NOMO-1 treated with DMSO at 0.1 percent for 48 hours (cell line): ENCODE data around the gene UBALD2.
"Not testable (repeated sequence)": the region's sequence is repeated elsewhere in the genome, so short reads cannot be mapped to it uniquely, and the experiment has no call there.

Experiments
- DNase-seq: peaks from one replicate; lab custom pipeline; 2025; ENCODE audit not compliant: unreplicated experiment; lab: John Stamatoyannopoulos, UW

The UBALD2 gene

DNA sequence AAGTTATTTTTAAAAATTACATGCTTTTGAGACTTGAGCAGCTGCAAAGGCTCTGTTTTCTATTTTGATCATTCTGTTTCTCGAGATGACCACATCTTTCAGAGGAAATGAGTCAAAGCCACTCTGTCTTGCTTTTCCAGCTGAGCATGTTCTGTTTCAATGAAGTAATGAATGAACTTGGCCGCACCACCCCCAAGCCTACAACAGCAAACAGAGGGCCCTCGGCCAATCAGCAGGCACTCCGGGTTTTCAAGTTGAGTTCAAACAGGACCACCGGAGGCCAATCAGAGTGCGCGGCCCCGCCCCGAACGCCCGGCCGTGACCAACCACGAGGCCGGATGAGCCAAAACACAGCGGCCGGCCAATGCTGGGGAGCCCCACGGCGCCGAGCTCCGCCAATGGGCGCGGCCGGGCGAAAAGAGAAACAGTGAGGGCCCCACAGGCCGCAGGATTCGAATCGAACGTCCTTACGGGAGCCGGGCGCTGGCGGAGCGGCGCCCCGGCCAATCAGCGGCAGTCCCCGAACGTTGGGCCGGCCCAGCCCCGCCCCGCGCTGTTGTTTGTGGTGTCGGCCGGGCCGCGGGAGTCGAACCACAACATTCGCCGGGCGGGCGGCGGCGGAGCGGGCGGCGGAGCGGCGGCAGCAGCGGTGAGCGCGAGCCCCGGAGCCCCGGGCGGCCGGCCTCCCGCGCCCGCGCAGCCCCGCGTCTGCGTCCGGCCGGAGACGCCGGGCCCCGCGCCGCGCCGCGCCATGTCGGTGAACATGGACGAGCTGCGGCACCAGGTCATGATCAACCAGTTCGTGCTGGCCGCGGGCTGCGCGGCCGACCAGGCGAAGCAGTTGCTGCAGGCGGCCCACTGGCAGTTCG lies at the start of gene UBALD2:
TSS of gene UBALD2 (plus strand) at position 594 of the 869 bp plus-strand sequence. CDS start at position 752, 158 bp downstream.
- peak; percentile 99 for DNase-seq

DNA sequence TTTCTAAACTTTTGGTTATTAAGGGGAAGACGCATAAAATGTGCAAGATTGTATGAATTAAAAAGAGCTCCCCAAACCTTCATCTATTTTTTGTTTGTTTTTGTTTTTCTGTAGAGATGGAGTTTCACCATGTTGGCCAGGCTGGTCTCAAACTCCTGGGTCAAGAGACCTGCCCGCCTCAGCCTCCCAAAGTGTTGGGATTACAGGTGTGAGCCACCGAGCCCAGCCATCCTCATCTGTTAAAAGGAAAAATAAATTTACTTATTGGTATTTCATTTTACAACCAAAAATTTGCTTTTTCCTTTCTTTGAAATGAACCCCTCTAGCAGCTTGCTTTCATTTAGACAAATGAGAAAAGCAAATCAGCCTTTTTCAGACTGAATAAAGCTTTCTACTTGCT lies 48.1 kb upstream of the UBALD2 start:
- no peak for DNase-seq

DNA sequence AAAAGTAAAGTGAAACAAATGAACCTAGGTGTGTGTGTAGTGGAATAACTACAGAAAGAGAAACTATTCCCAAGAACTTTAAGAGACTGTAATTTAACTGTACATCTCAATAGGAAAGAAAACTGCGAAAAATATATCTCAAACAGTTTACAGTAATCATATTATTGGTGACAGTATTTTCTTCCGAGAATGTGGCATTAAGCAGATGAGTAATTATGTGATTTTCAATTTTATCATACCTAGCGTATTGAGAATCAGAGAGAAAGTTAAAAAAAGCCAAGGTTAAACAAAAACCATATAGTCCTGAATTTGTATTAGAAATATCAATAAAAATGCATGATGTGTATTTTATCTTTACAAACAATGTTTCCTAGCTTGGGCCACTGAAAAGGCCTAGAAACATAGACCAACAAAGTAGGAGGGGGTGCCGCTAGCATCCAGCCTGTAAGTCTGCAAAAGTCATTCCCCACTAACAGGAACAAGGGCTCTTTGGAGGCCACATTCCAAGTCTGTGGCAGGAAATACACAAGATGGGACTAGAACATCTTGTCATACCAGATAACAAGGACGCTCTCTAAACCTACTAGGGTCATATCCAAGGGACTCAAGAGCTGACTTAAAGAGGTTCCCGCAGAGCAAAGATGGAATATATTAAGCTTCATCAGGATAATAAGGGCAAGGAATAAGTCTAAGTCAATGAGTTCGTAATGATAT lies 45.3 kb upstream of the UBALD2 start:
- no peak for DNase-seq

DNA sequence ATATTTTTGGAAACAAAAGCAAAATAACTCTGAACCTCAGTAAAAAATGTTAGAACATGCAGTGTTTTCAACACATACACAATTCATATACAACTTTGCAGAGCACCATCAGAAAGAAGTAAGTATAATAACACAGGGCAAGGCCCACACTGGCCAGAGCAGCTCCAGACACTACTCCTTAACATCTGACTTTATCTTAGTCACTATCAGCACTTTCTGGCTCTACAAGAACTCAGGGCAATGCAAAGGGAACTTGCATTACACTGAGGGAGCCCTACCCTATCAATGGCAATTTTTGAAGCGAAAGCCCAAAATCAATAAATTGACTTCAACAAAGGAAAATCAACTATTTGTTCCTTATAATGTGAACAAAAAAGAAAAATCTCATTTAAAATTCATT lies 41.3 kb upstream of the UBALD2 start:
- DNase-seq = no peak

DNA sequence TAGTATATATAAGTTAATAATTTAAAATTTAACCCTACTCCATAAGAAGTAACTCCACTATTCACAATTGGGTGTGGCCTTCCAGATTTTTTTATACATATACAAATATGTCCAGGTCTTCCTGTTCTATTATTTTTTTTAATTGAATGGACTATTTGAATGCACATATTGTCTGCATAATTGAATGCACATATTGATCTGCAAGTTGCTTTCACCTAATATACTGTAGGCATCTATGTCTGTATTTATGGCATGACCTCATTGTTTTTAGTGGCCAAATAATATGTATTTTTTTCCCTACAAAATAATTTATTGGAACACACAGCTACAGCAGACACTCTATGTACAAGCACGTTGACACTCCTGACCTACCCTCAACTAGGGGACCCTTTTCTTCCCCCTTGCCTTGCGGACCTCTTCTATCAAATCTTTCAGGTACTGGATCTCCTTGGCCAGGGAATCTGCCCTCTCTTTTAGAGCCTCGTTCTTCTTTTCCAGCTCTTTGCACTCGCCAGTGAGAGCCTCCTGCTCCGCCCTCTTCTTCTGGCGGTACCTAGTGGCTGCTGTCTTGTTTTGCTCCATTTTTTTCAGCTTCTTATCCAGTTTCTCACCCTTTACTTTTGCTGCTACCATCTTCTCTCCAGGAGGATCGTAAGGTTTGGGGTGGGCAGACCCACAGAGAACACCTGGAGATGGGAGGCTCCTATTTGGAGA lies 39.6 kb upstream of the UBALD2 start:
- not testable (repeated sequence) for DNase-seq

DNA sequence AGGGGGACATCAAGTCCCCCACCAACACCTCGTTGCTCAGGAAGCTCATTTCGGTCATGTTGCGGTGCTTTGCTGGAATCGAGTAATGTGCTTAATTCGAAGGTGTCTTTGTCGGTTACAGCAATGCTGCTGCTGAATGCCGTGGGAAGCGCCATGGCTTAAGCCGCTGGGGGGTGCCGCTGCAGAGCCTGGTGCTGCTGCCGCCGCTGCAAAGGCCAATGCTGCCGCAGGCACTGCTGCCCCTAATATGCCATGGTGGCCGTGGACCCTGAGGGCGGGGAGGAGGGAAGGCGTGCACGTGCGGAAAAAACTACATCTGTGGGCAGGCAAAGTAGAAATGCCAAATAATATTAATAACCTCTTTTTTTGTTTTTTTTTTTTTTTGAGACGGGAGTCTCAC lies 38.4 kb upstream of the UBALD2 start:
- DNase-seq = not testable (repeated sequence)

DNA sequence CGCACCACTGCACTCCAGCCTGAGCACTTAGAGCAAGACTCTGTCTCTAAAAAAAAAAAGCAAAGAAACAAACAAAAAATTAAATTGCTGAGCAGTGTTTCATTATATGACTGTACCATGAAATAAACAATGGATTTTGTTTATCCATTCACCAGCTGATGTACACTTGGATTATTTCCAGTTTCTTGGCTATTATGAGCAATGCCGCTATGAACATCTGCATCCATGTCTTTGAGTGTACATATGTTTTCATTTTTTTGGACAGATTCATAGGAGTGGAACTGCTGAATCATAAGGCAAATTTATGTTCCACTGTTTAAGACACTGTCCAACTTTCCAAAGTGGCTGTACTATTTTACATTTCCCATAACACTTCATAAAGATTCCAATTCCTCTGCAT lies 32.8 kb upstream of the UBALD2 start:
- DNase-seq = no peak

DNA sequence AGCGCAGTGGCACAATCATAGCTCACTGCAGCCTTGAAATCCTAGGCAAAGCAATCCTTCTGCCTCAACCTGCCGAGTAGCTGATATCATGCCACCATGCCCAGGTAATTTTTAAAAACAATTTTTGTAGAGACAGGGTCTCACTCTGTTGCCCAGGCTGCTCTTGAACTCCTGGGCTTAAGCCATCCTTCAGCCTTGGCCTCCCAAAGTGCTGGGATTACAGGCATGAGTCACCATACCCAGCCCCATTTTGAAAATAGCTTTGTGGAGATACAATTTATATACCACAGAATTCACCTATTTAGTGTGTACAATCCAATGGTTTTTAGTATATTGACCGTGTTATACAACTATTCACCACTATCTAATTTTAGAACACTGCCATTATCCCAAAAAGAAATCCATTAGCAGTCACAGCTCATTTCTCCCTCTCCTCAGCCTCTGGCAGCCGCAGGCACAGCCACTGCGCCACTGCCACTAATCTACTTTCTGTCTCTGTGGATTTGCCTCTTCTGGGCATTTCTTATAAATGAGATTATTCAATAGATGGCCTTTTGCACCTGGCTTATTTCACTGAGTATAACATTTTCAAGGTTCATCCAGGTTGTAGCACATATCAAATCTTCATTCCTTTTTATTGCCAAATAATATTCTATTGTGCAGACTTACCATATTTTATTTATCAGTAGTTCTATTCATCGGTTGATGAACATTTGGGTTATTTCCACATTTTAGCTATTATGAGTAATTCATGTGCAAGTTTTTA lies 31.4 kb upstream of the UBALD2 start:
- no peak for DNase-seq

DNA sequence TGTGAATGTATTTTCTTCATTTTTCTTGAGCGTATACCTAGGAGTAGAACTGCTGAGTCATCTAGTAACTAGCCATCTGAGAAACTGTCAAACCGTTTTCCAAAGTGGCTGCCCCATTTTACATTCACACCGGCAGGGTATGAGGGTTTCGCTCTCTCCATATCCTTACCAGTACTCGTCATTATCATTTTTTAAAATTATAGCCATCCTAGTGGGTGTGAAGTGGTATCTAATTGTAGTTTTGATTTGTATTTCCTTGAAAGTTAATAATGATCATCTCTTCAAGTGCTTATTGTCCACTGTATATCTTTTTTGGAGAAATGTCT lies 30.8 kb upstream of the UBALD2 start:
- DNase-seq = peak; percentile 13

DNA sequence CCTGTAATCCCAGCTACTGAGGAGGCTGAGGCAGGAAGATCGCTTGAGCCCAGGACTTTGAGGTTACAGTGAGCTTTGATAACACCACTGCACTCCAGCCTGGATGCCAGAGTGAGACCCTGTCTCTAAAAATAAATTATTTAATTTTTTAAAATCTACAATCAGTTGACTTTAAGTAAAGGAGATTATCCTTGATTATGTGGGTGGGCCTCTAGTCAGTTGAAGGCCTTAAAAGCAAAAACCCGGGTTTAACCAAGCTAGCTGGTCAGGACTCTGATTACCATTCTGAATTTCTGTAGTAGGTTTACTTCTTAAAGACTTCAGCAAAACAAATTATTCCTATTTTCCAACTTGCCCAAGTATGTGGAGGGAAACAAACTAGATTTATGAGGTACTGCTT lies 29.3 kb upstream of the UBALD2 start:
- no peak for DNase-seq

DNA sequence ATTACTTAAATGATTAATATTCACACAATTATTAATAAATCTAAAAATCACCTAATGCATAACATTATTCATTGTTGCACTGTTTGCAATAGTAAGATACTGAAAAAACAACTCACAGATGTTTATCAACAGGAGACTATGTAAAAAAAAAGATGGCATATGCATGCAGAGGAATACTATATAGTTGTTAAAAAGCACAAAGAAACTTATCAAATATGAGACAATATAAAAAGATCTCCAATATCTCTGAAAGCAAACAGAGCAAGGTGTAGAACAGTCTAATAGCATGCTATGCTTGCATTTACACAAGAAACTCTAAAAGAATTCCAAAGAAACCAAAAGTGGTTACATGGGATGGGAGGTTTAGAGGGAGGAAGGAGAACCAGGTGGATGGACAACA lies 28.5 kb upstream of the UBALD2 start:
- no peak for DNase-seq

DNA sequence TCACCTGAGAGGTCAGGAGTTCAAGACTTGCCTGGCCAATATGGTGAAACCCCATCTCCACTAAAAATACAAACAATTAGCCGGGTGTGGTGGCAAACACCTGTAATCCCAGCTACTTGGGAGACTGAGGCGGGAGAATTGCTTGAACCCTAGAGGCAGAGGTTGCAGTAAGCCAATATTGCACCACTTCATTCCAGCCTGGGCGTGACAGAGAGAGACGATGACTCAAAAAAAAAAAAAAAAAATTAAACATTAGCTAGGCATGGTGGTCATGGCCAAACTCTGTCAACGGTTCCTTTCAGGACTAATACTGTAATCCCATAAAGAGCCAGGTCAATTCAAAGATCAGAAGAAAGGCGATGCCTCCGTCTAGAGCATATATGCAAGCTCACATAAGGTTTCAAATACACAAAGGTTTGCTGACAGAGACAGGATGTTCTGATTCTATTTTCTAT lies 27.3 kb upstream of the UBALD2 start:
- DNase-seq = no peak

DNA sequence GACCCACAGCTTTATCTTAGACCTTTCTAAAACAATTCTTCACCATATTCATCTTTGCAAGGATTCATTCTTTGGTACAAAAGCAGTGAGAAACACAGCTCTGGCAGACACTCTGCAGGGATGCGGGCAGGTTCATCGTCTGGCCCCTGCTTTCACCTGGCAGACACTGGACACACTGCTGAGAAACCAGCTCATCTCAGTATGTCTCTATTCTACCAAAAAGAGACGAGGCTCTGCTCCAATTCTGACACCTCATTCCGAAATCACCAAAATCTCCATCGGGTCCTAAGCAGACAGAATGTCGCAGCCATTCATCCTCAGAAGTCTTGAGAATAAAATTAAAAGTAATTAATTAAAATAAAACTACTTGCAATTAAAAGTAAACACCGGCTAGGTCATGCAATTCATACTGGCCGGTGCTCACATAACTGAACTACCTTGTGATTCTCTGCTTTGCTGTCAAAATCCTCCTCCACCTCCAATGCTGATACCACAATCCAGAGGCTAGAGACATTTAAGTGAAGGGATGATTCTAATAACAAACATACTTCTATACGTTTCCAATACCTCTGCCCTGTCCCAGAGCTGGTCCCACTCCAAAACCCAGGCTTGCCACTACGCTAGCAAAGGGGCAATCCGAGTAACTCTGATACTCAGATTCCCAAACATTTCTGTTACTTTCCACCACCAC lies 26.2 kb upstream of the UBALD2 start:
- no peak for DNase-seq

DNA sequence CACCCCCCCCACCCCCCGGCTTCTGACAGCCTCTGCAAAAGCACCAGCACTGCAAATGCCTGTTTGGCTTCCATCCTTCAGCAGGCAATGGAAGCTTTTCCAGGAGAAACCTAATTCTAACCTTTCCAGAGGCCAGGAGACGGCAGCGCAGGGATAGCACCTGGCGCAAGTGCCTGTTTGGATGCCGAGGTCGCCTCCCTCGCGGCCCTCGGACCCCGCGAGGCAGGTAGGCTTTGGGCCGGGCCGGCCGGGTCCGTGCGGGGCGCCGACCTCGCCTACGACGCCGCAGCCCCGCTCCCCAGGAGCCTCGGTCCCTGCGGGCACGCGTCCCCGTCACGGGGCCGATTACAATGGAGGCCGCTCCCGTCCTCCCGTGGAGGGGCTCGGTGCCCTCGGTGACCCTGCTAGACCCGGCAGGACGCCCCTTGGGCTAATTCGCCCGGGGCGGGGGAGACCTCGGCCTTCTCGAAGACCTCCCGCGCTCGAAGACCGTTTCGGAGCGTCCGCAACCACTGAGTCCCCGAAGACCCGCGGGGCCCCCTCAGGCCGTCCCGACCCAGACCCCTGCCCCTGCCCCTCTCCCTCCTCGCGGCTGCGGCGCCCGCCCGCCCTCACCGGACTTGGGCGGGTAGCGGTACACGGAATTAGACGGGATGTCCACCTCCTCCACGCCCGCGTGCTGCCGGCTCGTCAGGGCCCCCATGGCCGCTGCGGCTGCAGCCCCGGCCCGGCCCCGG lies 25.4 kb upstream of the UBALD2 start:
- DNase-seq = no peak

DNA sequence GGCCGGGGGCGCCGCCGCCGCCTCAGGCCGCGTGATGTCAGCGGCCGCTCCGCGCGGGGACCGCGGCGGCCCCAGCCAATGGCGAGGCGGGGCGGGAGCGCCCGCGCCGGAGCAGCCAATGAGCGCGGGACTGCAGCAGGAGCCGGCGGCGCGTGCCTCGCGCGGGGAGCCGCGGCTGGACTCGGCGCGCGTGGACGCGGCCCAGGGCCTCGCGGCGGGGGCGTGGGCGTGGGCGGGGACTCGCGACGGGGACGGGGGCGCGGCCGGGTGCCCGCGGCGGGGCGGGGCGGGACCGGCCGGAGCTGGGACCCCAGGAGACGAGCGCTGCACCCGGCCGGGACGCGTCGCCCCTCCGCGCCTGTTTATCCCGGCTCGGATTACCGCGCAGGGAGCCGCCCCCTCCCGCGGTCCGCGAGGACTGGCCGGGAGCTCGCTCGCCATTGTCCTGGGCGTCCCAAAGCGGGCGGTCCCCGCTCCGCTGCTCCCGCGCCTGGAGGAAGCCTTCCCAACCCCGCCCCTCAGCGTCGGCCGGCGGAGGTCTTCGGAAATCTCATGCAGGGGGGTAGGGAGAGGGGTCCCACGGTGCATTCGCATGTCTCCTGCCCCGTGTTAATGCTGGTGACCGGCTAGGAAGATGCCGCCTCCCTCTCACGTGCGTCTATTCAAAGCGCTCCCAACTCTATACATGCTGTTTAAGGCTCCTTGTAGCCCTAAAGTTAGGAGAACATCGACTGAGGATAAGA lies 24.5 kb upstream of the UBALD2 start, which contains the start of gene RNF157:
TSS of gene RNF157 (minus strand) at position 33 of the 743 bp plus-strand sequence. CDS start 253 bp downstream, outside the sequence.
- DNase-seq = peak; percentile 14

DNA sequence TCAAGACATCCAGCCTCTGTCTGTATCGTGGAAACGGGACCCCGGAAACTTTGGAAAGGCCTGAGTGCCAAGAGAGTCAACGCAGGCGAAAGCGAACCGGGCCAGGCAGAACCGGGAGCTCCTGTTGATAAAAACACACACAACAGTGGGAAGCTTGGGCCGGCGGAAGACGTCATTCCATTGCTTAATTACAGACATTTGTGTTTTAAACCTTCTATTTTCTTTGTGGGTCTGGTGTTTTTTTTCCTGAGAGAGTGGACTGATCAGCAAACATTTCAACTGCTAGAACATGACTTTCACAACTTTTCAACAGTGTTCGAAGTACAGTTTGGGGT lies 24.0 kb upstream of the UBALD2 start:
- no peak for DNase-seq

DNA sequence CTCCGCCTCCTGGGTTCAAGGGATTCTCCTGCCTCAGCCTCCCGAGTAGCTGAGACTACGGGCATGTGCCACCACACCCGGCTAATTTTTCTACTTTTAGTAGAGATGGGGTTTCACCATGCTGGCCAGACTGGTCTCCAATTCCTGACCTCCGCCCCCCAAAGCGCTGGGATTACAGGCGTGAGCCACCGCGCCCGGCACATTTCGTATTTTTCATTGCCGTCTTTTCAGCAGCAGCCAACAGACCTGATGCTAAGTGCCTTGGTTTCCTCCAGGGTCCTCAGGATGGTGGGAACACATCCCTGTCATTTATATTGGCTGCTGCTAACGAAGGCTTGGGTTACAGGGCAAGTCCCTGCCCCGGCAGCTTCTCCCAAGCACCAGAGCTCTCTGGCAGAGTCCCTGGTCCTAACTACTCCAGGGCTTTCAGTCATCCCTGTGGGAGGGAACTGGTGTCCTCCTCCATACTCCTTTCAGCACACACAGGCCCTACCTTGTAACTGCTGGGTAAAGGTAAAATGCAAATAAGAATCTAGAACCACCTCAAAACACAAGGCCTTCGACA lies 23.4 kb upstream of the UBALD2 start:
- DNase-seq = no peak

DNA sequence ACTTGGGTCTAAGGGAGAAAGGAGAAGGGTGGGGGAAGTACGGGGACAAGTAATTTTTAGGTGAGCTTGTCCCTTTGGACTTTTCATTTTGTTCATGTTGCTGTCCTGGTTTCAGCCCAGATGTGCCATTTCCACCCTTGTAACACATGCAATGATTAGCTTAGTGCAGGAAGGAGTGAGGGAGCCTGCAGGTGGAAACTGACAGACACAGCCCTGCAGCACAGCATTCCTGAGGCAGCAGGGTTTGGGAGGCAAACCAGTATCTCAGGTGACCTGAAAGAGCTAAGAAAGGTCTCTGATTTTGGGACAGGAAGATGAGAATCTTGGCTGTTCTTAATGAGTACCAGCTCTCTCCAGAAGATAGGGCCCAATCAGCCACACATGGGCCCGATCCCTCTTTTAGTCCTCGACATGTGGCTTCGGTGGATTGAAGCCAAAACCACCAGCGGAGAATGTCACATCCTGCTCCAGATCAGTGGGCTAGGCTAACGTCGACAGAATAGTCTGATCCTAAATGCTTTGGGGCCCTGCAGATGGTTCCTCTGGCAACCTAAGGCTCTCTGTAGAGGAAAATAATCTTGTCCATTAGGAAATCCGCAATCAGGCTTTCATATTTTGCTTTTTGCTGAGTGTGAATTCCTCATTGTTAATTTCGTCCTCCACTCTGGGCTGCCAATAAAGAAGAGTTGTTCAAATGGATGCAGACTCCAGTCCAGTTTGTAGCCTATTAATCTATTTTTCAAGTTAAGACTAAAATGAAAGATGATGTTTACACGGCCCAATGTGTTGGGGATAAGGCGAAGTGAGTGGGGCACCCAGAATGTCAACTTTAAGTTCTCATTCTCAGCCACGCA lies 21.1 kb upstream of the UBALD2 start:
- no peak for DNase-seq
